Measurements from ENCODE around the gene XPA.

The XPA gene

GRCh38 chr9:97625620-97626019 lies 71.5 kb downstream of the XPA start:
- Histone ChIP-seq H3K27me3 (ENCODE audit: control insufficient read depth, insufficient read depth, low read length) (no peaks in the 10 kb centered on the region), H3K27ac (no peak overlapping the region), H3K9me3 (ENCODE audit: control insufficient read depth, low read length) (no peaks in the 10 kb centered on the region), H2AFZ (no peak overlapping the region), H3K4me1 (no peaks in the 10 kb centered on the region), H3K4me3 (ENCODE audit: low read depth, low read length) (no peak overlapping the region), H3K79me2 (peaks cover 6% of the 10 kb centered on the region), H3K4me2 (ENCODE audit: low read length) (no peak overlapping the region), H3K9ac (no peak overlapping the region), H3K36me3 (ENCODE audit: control insufficient read depth, insufficient read depth, low read length) (no peaks in the 10 kb centered on the region)
- TF ChIP-seq, protein P1, sequence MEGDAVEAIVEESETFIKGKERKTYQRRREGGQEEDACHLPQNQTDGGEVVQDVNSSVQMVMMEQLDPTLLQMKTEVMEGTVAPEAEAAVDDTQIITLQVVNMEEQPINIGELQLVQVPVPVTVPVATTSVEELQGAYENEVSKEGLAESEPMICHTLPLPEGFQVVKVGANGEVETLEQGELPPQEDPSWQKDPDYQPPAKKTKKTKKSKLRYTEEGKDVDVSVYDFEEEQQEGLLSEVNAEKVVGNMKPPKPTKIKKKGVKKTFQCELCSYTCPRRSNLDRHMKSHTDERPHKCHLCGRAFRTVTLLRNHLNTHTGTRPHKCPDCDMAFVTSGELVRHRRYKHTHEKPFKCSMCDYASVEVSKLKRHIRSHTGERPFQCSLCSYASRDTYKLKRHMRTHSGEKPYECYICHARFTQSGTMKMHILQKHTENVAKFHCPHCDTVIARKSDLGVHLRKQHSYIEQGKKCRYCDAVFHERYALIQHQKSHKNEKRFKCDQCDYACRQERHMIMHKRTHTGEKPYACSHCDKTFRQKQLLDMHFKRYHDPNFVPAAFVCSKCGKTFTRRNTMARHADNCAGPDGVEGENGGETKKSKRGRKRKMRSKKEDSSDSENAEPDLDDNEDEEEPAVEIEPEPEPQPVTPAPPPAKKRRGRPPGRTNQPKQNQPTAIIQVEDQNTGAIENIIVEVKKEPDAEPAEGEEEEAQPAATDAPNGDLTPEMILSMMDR (IDR thresholded peaks at IDR 0.05): no peak

Measured in parathyroid adenoma (tissue), 2 donors.